GM12878 (cell line): ENCODE measurements around the gene SPOCK1. TPM values are rescaled to one million over a fixed set of nuclear protein-coding genes. Genes with fewer than 3 reads are reported as not detected.

Source experiments
- ATAC-seq: fragments of 200-7000 bp; cut with Tn5 transposase; 3 replicates; pipeline ENCODE4 v1.9.1; 2020; ENCODE audit warnings: mild to moderate bottlenecking, moderate library complexity
- BruUV-seq: library from RNA; stranded (reverse); fragments of 400-500 nt; replicated peaks from 2 replicates; lab custom pipeline; 2021; lab: Mats Ljungman, UMichigan
- CTCF ChIA-PET: fragments of 300-600 bp; sonication (Branson Sonifier 250); formaldehyde crosslinking; extraction: SDS; loops from one replicate; lab custom pipeline; 2021; ENCODE audit warnings: inconsistent platforms; lab: Yijun Ruan, JAX
- POLR2A ChIA-PET: fragments of 350-600 bp; formaldehyde crosslinking; extraction: SDS; loops from one replicate; lab custom pipeline; 2021; ENCODE audit warnings: inconsistent platforms; lab: Charles Lee
- RAD21 ChIA-PET: fragments of 300-600 bp; sonication (Branson Sonifier 250); formaldehyde crosslinking; loops from one replicate; lab custom pipeline; 2023; ENCODE audit warnings: antibody characterized with exemption; ENCODE audit not compliant: unreplicated experiment; lab: Charles Lee
- SMC1A ChIA-PET: fragments of 300-600 bp; sonication (Branson Sonifier 250); formaldehyde crosslinking; loops from one replicate; lab custom pipeline; 2023; ENCODE audit not compliant: unreplicated experiment, uncharacterized antibody; lab: Charles Lee
- DNase-seq: peaks from one replicate; pipeline ENCODE4 v3.0.0-alpha.2; 2011; ENCODE audit warnings: low read depth, low spot score
- FAIRE-seq: peaks from 3 replicates; lab custom pipeline; 2011; peaks lifted over from hg19 to GRCh38; lab: Jason Lieb, UNC
- H2AFZ ChIP-seq: 2 replicates; pipeline ENCODE4 v1.6.0; 2011; ENCODE audit warnings: low read depth, low read length, control low read depth; ENCODE audit not compliant: control insufficient read depth
- H3K27ac ChIP-seq: 2 replicates; pipeline ENCODE4 v1.5.1; 2011; ENCODE audit warnings: control low read depth; ENCODE audit not compliant: control insufficient read depth, insufficient read depth
- H3K27me3 ChIP-seq, 2 experiments: replicated peaks in 1 of 2; 2 replicates each; pipeline versions ENCODE4 v1.6.0 to v1.6.1; 2011; ENCODE audit warnings: low read length in 1 of 2; ENCODE audit not compliant: control insufficient read depth in 2 of 2, insufficient read depth in 2 of 2
- H3K36me3 ChIP-seq, 2 experiments: 2 replicates each; pipeline ENCODE4 v1.5.1; 2011; ENCODE audit warnings: low read length in 1 of 2; ENCODE audit not compliant: control insufficient read depth in 2 of 2, insufficient read depth in 2 of 2
- H3K4me1 ChIP-seq: 2 replicates; pipeline ENCODE4 v1.6.1; 2011; ENCODE audit warnings: mild to moderate bottlenecking, low read length, moderate library complexity, mixed read lengths; ENCODE audit not compliant: control insufficient read depth, insufficient read depth
- H3K4me2 ChIP-seq: 2 replicates; pipeline ENCODE4 v1.6.0; 2011; ENCODE audit warnings: control low read depth; ENCODE audit not compliant: control insufficient read depth, insufficient read depth
- H3K4me3 ChIP-seq: fragments of 200-600 bp; sonication (generic); 2 replicates; pipeline ENCODE4 v1.5.1; 2016
- H3K79me2 ChIP-seq: 2 replicates; pipeline ENCODE4 v1.6.0; 2011; ENCODE audit warnings: low read length; ENCODE audit not compliant: control insufficient read depth, insufficient read depth
- H3K9ac ChIP-seq: 2 replicates; pipeline ENCODE4 v1.8.0; 2011; ENCODE audit warnings: low read length, control low read depth, mixed read lengths; ENCODE audit not compliant: control insufficient read depth, insufficient read depth
- H3K9me3 ChIP-seq: replicated peaks from 3 replicates; pipeline ENCODE4 v1.5.1; 2011; ENCODE audit warnings: mild to moderate bottlenecking, low read length; ENCODE audit not compliant: control insufficient read depth, insufficient read depth
- H4K20me1 ChIP-seq: 2 replicates; pipeline ENCODE4 v1.6.0; 2011; ENCODE audit not compliant: control insufficient read depth, insufficient read depth
- ETV6 ChIP-seq, 2 experiments: fragments of 450-650 bp in 1 of 2; IDR thresholded peaks in 1 of 2; conservative IDR thresholded peaks in 1 of 2; 2 replicates each; pipeline ENCODE4 v1.6.1; 2014; ENCODE audit warnings: antibody characterized with exemption in 1 of 2, borderline replicate concordance in 1 of 2, low read depth in 1 of 2, mild to moderate bottlenecking in 1 of 2, moderate library complexity in 1 of 2
- MEF2A ChIP-seq: IDR thresholded peaks from 2 replicates; pipeline ENCODE4 v1.6.1; 2011; ENCODE audit warnings: low read depth, mild to moderate bottlenecking, low read length, moderate library complexity; ENCODE audit not compliant: insufficient read depth
- MEF2B ChIP-seq: fragments of 450-650 bp; IDR thresholded peaks from 2 replicates; pipeline ENCODE4 v1.6.1; 2018; ENCODE audit warnings: mild to moderate bottlenecking, moderate library complexity; ENCODE audit not compliant: partially characterized antibody, poor library complexity, severe bottlenecking
- POLR2A ChIP-seq: IDR thresholded peaks from 2 replicates; pipeline ENCODE4 v1.6.1; 2011; ENCODE audit warnings: low read depth, mild to moderate bottlenecking, low read length
- SMARCA5 ChIP-seq: fragments of 450-650 bp; IDR thresholded peaks from 2 replicates; pipeline ENCODE4 v1.6.1; 2017; ENCODE audit warnings: mild to moderate bottlenecking
- ZBED1 ChIP-seq: IDR thresholded peaks from 2 replicates; pipeline ENCODE4 v1.6.1; 2016; ENCODE audit warnings: borderline replicate concordance
- WGBS: methylation state at CpG from one replicate; pipeline ENCODE4 v1.1.6; 2016; ENCODE audit warnings: low lambda C conversion rate; ENCODE audit not compliant: insufficient replicate concordance, insufficient coverage; ENCODE audit errors: missing lambda C conversion rate; 5-methylcytosine and 5-hydroxymethylcytosine counted together
- in situ Hi-C: fragments of 300-500 bp; cut with MboI; formaldehyde crosslinking; loops from 9 replicates; pipeline ENCODE4 v1.14.3; 2018; ENCODE audit warnings: mixed read lengths
- intact Hi-C: fragments of 100-400 bp; cut with micrococcal nuclease; formaldehyde crosslinking; loops from one replicate; pipeline ENCODE4 v1.14.2; 2022; ENCODE audit not compliant: unreplicated experiment
- polyA plus RNA-seq, 11 experiments: library from polyadenylated mRNA; depleted of rRNA in 4 of 11; unstranded in 6 of 11; stranded (reverse) in 5 of 11; fragments of >200 nt; fragmentation: Nextera tagmentation in 4 of 11; fragmentation: Illumina TruSeq in 1 of 11; extraction: Ambion mirVana in 4 of 11; extraction: Trizol in 1 of 11; gene quantifications; 1 replicate in 1 of 11; 2 replicates in 10 of 11; pipeline versions ENCODE4 v1.2.1 to v1.2.3, GENCODE V29; 2011 to 2016; ENCODE audit warnings: inconsistent platforms in 2 of 11, missing spikeins in 2 of 11, low read depth in 1 of 11
- total RNA-seq, 4 experiments: library from RNA; depleted of rRNA in 3 of 4; stranded (reverse); fragments of >200 nt in 3 of 4; fragmentation: Illumina TruSeq in 1 of 4; extraction: Trizol in 1 of 4; gene quantifications; 2 replicates each; pipeline versions ENCODE4 v1.2.1 to v1.2.3, GENCODE V29; 2013 to 2021
- TF ChIP-seq, protein P1 (sequence below): IDR thresholded peaks from 2 replicates; pipeline ENCODE4 v1.6.1; 2012; ENCODE audit warnings: low read length, inconsistent platforms
- TF ChIP-seq, protein P2 (sequence below): fragments of 450-650 bp; IDR thresholded peaks from 2 replicates; pipeline ENCODE4 v1.6.1; 2017; ENCODE audit warnings: mild to moderate bottlenecking, low read depth, inconsistent platforms; ENCODE audit not compliant: poor library complexity, severe bottlenecking
- TF ChIP-seq, protein P3 (sequence below): IDR thresholded peaks from 2 replicates; pipeline ENCODE4 v1.6.1; 2012; ENCODE audit warnings: low read depth, low read length, improper control_type of control experiment

The SPOCK1 gene
- total and polyA plus RNA-seq, 10 of the 15 experiments (the other 5 are each of a cell fraction or from before 2014, with no cell fraction given): 0.06 to 0.68 (median 0.25) TPM; not detected in 3

- POLR2A ChIA-PET: no interaction called here
- SMC1A ChIA-PET: no interaction called here
- Histone ChIP-seq H3K4me3 (no peak overlapping the region), H3K4me1 (no peaks in the 10 kb centered on the region), H3K36me3 (no peaks in the 10 kb centered on the region), H3K4me2 (no peak overlapping the region), H3K27me3 (no peaks in the 10 kb centered on the region; a peak in 2 of 4 replicates), H4K20me1 (no peaks in the 10 kb centered on the region), H2AFZ (no peak overlapping the region), H3K79me2 (no peaks in the 10 kb centered on the region), H3K9ac (no peak overlapping the region), H3K9me3 (no peaks in the 10 kb centered on the region), H3K27ac (no peak overlapping the region)
- CTCF ChIA-PET: no interaction called here
- no peak for ATAC-seq
- in situ Hi-C loops: no loop called here
- DNase-seq: no peak
- TF ChIP-seq ETV6 (conservative IDR thresholded peaks at IDR 0.05 in 1 of 2, IDR thresholded peaks at IDR 0.05 in 1 of 2; ENCODE audit: borderline replicate concordance in 1 of 2, low read depth in 1 of 2): no peak
- TF ChIP-seq, protein P1, sequence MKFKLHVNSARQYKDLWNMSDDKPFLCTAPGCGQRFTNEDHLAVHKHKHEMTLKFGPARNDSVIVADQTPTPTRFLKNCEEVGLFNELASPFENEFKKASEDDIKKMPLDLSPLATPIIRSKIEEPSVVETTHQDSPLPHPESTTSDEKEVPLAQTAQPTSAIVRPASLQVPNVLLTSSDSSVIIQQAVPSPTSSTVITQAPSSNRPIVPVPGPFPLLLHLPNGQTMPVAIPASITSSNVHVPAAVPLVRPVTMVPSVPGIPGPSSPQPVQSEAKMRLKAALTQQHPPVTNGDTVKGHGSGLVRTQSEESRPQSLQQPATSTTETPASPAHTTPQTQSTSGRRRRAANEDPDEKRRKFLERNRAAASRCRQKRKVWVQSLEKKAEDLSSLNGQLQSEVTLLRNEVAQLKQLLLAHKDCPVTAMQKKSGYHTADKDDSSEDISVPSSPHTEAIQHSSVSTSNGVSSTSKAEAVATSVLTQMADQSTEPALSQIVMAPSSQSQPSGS: no peak
- no peak for TF ChIP-seq MEF2B
- TF ChIP-seq SMARCA5: no peak
- no peak for TF ChIP-seq ZBED1
- TF ChIP-seq, protein P2, sequence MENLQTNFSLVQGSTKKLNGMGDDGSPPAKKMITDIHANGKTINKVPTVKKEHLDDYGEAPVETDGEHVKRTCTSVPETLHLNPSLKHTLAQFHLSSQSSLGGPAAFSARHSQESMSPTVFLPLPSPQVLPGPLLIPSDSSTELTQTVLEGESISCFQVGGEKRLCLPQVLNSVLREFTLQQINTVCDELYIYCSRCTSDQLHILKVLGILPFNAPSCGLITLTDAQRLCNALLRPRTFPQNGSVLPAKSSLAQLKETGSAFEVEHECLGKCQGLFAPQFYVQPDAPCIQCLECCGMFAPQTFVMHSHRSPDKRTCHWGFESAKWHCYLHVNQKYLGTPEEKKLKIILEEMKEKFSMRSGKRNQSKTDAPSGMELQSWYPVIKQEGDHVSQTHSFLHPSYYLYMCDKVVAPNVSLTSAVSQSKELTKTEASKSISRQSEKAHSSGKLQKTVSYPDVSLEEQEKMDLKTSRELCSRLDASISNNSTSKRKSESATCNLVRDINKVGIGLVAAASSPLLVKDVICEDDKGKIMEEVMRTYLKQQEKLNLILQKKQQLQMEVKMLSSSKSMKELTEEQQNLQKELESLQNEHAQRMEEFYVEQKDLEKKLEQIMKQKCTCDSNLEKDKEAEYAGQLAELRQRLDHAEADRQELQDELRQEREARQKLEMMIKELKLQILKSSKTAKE: no peak
- TF ChIP-seq, protein P3, sequence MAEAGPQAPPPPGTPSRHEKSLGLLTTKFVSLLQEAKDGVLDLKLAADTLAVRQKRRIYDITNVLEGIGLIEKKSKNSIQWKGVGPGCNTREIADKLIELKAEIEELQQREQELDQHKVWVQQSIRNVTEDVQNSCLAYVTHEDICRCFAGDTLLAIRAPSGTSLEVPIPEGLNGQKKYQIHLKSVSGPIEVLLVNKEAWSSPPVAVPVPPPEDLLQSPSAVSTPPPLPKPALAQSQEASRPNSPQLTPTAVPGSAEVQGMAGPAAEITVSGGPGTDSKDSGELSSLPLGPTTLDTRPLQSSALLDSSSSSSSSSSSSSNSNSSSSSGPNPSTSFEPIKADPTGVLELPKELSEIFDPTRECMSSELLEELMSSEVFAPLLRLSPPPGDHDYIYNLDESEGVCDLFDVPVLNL: no peak
- TF ChIP-seq POLR2A: no peak
- TF ChIP-seq MEF2A: no peak
- 25% methylated on average over 4 of the region's 4 CpGs for WGBS
- FAIRE-seq: no peak
- intact Hi-C loops: no loop called here
- RAD21 ChIA-PET: no interaction called here
- no TSS peak for BruUV-seq
Measured at GRCh38 chr5:137228816-137229215, 270.3 kb downstream of the SPOCK1 start.
